HPDE6-E6E7 (cell line): ENCODE measurements around the gene TMEM41B.

ENCODE experiments used
- DNase-seq: peaks from one replicate; pipeline ENCODE4 v3.0.0; 2011; ENCODE audit warnings: missing footprints; ENCODE audit errors: extremely low spot score

Gene TMEM41B

GRCh38 chr11:9310485-9311090, 3.8 kb downstream of the TMEM41B start:
- no peak for DNase-seq

DNA sequence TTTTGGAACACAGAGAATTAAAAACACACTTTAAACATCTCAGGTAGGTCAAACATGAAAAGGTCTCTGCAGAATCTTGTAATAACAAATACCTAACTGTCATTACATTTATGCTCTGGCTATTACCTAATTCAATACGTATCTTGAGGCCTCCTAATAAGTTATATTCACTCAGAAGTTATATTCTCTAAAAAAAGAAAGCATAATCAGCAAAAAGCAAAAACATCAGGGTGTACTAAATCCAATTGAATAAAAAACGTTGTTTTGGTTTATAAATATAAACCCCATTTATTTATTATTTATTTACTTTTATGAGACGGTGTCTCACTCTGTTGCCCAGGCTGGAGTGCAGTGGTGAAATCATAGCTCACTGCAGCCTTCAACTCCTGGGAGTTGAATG, 10.2 kb downstream of the TMEM41B start:
- no peak for DNase-seq

- DNase-seq, result no peak
Observed at GRCh38 chr11:9302448-9302847, 11.9 kb downstream of the TMEM41B start.

GRCh38 chr11:9301720-9302119, 12.7 kb downstream of the TMEM41B start:
- no peak for DNase-seq

DNA sequence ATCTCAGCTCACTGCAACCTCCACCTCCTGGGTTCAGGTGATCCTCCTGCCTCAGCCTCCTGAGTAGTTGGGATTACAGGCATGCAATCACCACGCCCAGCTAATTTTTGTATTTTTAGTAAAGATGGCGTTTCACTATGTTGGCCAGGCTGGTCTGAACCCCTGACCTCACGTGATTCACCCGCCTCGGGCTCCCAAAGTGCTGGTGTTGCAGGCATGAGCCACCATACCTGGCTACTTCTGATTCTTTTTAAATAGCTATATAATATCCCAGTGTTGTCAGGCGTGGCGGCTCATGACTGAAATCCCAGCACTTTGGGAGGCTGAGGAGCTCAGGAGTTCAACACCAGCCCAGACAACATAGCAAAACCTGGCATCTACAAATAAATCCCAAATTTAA, 20.7 kb downstream of the TMEM41B start:
- DNase-seq, result no peak

DNA sequence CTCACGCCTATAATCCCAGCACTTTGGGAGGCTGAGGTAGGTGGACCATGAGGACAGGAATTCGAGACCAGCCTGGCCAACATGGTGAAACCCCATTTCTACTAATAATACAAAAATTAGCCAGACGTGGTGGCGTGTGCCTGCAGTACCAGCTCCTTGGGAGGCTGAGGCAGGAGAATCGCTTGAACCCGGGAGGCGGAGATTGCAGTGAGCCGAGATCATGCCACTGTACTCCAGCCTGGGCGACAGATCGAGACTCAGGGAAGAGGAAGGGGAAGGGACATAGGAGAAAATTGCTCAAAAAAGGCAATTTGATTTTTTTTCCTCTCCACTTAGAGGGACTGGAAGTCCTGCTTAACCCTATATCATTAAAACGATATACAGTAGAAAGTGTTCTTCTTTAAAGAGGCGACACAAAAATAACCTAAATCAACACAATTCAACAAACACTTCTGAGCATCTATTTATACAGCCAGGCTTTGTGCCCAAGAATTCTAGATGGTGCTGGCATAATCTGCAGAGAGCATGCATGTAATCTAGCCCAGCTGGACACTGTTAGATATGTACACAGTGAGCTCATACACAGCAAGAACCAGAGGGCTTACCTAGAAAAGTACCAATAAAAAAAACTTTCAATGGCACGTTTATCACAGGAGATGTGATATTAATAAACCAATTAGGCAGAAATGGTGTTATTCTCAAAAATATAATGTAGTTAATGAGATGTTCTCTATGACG, 28.4 kb downstream of the TMEM41B start:
- no peak for DNase-seq

DNA sequence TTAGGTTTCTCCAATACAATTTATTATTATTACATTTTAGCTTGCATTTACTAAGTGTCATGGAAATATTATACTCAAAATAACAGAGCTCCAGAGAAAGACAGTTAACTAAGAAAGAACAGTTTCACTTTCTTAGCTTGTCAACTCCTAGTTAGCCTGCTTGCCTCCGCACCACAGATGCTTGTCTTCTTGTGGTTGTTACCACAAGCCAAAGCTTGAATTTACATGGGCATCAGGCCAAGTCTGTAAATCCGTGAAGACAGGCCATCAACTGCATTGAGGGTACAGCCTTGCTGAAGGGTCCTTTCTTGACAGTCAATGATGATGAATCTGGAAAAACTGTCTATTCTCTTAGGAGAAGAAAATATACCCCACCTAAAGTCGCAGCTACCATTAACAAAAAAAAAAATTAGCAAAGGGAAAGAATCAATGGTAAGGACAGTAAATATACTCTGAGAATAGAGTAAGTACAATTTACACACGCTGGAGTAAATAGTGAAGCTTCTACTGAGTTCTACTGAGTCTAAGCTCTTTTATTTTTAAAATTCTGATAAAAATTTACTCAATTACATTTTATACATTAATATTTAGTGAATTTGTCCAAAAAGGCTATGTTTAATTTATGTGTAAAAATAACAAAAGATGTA, 33.6 kb downstream of the TMEM41B start:
- no peak for DNase-seq

- no peak for DNase-seq
Observed at GRCh38 chr11:9277176-9277575, 37.2 kb downstream of the TMEM41B start.

DNA sequence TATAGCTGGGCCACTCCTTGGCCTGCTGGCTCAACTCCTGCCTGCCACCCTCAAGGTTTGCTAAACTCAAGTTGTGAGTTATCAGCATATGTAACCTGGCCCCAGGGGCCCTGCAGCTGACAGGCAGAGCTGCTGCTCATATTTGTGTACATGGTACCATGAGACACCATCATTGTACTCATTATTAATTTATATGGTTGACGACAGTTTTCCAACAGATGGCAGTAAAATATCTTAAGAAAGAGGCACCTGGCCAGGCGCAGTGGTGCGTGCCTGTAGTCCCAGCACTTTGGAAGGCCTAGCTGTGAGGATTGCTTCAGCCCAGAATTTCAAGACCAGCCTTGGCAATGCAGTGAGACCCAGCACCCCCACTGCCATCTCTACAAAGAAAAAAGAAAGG, 37.8 kb downstream of the TMEM41B start:
- no peak for DNase-seq

DNA sequence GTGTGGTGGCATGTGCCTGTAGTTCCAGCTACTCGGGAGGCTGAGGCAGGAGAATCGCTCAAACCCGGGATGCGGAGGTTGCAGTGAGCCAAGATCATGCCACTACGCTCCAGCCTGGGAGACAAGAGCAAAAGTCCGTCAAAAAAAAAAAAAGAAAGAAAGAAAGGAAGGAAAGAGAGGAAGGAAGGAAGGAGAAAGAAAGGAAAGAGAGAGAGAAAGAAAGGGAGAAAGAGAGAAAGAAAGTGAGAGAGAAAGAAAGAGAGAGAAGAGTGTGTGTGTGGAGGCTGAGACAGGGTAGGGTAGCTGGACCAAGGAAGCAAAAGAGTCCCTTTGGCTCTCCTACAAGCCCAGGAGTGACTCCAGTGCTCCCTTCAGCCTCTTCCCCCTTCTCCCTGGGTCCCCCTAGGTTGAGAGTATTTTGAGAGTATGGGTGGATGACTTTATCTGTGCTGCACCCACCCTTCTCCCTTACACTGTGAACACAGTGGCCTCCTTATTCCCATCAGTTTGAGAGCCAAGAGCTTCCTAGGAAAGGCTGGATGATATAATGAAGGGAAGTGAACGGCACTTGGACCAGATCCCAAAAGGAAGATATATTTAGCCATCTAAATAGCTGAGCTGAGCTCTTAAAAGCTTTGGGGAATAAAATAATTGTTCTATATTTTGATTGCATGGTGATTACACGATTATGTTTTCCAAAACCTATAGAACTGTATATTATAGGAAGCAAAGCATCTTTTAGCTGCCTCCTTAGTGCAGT, 39.7 kb downstream of the TMEM41B start:
- DNase-seq, result no peak

GRCh38 chr11:9273376-9274336, 40.7 kb downstream of the TMEM41B start:
- no peak for DNase-seq

GRCh38 chr11:9269492-9270013, 44.8 kb downstream of the TMEM41B start:
- DNase-seq, result no peak

DNA sequence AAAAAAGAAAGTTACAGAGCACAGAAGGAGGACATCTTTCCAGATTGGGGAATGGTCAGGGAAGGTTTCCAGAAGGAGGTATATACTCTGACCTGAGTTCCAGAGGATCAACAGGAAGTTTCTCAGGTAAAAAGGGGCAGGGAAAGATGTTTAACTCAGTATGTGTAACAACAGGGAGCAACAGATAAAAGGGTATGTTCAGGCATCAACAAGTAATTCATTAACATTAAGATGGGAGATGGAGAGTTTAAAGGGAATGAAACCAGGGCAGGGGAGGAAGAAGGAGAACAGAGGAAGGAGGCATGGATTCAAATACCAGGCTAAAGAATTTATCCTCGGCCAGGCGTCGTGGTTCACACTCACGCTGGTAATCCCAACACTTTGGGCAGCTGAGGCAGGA, 46.7 kb downstream of the TMEM41B start:
- no peak for DNase-seq

- no peak for DNase-seq
Observed at GRCh38 chr11:9266926-9267325, 47.5 kb downstream of the TMEM41B start.

- DNase-seq, result no peak
Observed at GRCh38 chr11:9266132-9266736, 48.2 kb downstream of the TMEM41B start.

DNA sequence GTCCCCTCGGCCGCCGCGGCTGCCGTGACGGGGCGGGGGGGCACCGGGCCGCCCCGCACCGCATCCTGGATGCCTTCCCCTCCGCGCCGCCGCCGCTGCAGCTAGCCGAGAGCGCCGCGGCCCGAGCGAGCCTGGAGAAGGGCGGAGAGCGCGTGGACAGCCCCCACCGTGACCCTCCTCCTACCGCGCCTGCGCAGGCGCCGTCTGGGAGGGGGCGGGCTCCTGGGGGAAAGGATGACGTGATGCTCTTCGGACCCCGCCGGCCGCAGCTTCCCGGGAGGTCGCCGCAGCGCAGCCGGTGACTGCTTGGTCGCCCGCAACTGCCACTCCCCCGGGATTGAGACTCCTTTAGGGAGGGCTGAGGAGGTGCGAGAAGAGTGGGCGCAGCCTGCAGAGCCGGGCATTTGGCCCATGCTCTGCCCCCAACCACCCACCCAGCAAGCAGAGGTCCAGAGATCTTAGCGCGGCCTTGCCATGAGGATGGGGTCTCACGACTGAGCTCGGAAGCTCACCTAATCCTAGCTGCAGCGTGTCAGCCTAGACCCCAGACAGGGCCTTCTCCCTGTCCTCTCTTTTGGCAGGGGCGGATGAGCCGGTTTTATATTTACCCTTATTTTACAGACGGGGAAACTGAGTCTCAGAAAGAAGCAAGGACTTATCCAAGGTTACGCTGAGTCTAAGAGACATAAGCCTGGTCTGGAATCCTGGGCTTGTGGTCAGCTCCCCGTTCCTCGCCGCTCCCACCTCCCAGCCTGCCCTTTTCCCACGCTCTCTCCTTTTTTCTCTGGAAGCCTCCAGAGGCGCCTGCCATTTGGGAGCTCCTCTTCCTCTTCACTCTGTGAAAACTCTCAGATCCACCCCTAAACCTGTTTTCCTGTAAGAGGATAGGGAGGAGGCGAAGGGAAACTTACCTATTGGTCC, 48.9 kb downstream of the TMEM41B start, which contains the start of gene DENND5A:
TSS of gene DENND5A (minus strand) at position 140 of the 921 bp plus-strand sequence. CDS start 281 bp downstream, outside the sequence.
- DNase-seq, result peak; percentile 89

GRCh38 chr11:9264316-9265210, 49.8 kb downstream of the TMEM41B start:
- DNase-seq, result peak; percentile 31

DNA sequence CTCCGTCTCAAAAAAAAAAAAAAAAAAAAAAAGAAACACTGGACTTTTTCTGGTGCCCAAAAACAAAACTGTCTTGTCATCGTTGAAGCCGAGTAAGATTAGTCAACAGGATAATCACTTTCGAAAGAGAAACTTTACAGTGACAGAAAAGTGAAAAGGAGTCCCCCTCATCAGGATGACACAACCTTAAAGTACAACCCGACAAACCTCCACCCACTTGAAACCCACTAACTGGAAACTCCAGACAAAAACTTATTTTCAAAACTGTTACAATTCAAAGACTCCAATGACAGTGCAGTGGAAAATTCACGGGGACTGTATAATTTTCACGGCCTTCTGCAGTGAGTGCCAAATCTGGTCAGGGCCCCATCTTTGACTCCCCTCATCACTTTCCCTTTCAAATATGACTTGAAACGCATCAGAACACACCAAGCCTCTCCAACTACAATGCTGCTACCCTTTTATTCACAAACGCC, 50.5 kb downstream of the TMEM41B start:
- DNase-seq, result no peak
